ENCODE results near the gene GIMAP1. TPM values are rescaled to one million over a fixed set of nuclear protein-coding genes. Genes with fewer than 3 reads are reported as not detected.
A peak's percentile ranks its signal among the peaks of the same experiment; 100 is the strongest.

The GIMAP1 gene
- total RNA-seq, 1 donor from 2014 or later, result not detected

DNA sequence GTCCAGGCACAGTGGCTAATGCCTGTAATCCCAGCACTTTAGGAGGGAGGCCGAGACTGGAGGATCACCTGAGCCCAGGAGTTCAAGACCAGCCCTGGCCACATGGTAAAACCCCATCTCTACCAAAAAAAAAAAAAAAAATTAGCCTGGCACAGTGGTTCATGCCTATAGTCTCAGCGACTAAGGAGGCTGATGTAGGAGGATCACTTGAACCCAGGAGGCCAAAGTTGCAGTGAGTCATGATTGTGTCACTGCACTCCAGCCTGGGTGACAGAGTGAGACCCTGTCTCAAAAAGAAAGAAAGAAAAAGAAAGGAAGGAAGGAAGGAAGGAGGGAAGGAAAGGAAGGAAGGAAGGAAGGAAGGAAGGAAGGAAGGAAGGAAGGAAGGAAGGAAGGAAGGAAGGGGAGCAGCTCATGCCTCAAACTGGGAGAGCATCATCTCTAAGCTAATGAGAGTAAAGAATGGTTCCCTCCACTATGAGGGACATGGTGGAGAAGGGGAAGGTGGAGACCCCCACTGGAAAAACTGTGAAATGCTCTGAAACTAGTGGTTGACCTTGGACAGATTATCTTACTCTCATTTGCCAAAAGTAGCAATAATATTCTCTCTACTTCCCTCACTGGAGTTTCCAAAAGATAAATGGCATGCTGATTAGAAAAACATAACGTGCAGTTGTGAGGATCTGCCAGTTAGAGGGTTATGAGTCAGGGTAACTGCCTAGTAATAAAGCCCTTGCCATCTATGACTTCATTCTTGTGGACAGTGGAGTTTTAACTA lies 37.6 kb downstream of the GIMAP1 start:
- DNase-seq (ENCODE audit: low read depth) (no peak), FAIRE-seq (no peak)
- TF ChIP-seq, protein P1, sequence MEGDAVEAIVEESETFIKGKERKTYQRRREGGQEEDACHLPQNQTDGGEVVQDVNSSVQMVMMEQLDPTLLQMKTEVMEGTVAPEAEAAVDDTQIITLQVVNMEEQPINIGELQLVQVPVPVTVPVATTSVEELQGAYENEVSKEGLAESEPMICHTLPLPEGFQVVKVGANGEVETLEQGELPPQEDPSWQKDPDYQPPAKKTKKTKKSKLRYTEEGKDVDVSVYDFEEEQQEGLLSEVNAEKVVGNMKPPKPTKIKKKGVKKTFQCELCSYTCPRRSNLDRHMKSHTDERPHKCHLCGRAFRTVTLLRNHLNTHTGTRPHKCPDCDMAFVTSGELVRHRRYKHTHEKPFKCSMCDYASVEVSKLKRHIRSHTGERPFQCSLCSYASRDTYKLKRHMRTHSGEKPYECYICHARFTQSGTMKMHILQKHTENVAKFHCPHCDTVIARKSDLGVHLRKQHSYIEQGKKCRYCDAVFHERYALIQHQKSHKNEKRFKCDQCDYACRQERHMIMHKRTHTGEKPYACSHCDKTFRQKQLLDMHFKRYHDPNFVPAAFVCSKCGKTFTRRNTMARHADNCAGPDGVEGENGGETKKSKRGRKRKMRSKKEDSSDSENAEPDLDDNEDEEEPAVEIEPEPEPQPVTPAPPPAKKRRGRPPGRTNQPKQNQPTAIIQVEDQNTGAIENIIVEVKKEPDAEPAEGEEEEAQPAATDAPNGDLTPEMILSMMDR (IDR thresholded peaks at IDR 0.05; ENCODE audit: insufficient read depth, low read length, severe bottlenecking), result no peak

GRCh38 chr7:150754951-150755350 lies 38.5 kb downstream of the GIMAP1 start:
- H3K4me3 ChIP-seq (ENCODE audit: low read depth, low read length), result no peak overlapping the region
- no peaks in the 10 kb centered on the region for H3K27me3 ChIP-seq (ENCODE audit: control insufficient read depth, insufficient read depth, low read length)
- TF ChIP-seq, protein P1 (IDR thresholded peaks at IDR 0.05; ENCODE audit: insufficient read depth, low read length, severe bottlenecking), result no peak
- no peak for FAIRE-seq
- no peak for DNase-seq (ENCODE audit: low read depth)
- no peaks in the 10 kb centered on the region for H3K36me3 ChIP-seq (ENCODE audit: control insufficient read depth, insufficient read depth, low read length)

More for the DNA sequence above, 37.6 kb downstream of the GIMAP1 start:
- Histone ChIP-seq H3K4me3 (ENCODE audit: low read depth, low read length) (no peak overlapping the region), H3K27me3 (ENCODE audit: control insufficient read depth, insufficient read depth, low read length) (no peaks in the 10 kb centered on the region), H3K36me3 (ENCODE audit: control insufficient read depth, insufficient read depth, low read length) (no peaks in the 10 kb centered on the region)

- no peak overlapping the region for H3K4me3 ChIP-seq (ENCODE audit: low read depth, low read length)
- TF ChIP-seq, protein P1 (IDR thresholded peaks at IDR 0.05; ENCODE audit: insufficient read depth, low read length, severe bottlenecking), result no peak
- no peak for DNase-seq (ENCODE audit: low read depth)
- no peaks in the 10 kb centered on the region for H3K36me3 ChIP-seq (ENCODE audit: control insufficient read depth, insufficient read depth, low read length)
- FAIRE-seq, result no peak
- no peaks in the 10 kb centered on the region for H3K27me3 ChIP-seq (ENCODE audit: control insufficient read depth, insufficient read depth, low read length)
Observed at GRCh38 chr7:150755473-150756099, 39.2 kb downstream of the GIMAP1 start.

DNA sequence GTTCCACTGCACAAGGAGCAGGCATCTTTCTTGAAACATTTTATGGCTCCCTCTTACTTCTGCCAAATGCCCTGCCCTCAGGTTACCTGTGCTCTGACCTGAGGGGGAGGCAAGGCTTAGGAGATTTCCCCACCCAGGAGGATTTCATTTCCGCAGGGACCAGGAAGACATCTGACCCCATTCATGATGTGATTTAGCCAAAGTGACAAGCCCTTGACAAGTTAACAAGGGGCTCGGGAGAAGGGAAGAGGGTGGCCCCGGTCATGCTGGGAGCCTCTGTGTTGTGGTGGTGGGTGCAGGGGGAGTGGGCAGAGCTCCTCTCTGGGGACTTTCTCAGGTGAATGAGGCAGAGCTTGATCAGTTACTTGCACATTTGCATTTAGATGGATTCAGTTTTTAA lies 39.8 kb downstream of the GIMAP1 start:
- H3K27me3 ChIP-seq (ENCODE audit: control insufficient read depth, insufficient read depth, low read length), result no peaks in the 10 kb centered on the region
- no peak overlapping the region for H3K4me3 ChIP-seq (ENCODE audit: low read depth, low read length)
- TF ChIP-seq, protein P1 (IDR thresholded peaks at IDR 0.05; ENCODE audit: insufficient read depth, low read length, severe bottlenecking), result no peak
- no peak for FAIRE-seq
- no peak for DNase-seq (ENCODE audit: low read depth)
- no peaks in the 10 kb centered on the region for H3K36me3 ChIP-seq (ENCODE audit: control insufficient read depth, insufficient read depth, low read length)

GRCh38 chr7:150756858-150757257 lies 40.4 kb downstream of the GIMAP1 start:
- TF ChIP-seq, protein P1 (IDR thresholded peaks at IDR 0.05; ENCODE audit: insufficient read depth, low read length, severe bottlenecking), result peak; percentile 21
- FAIRE-seq, result no peak
- Histone ChIP-seq H3K27me3 (ENCODE audit: control insufficient read depth, insufficient read depth, low read length) (no peaks in the 10 kb centered on the region), H3K4me3 (ENCODE audit: low read depth, low read length) (no peak overlapping the region), H3K36me3 (ENCODE audit: control insufficient read depth, insufficient read depth, low read length) (no peaks in the 10 kb centered on the region)
- peak; percentile 36 for DNase-seq (ENCODE audit: low read depth)
